ENCODE measurements around the gene DENND5A. TPM values are rescaled to one million over a fixed set of nuclear protein-coding genes. Genes with fewer than 3 reads are reported as not detected.

Gene DENND5A
- total RNA-seq, 1 experiment from 2014 or later: 44.6 TPM

DNA sequence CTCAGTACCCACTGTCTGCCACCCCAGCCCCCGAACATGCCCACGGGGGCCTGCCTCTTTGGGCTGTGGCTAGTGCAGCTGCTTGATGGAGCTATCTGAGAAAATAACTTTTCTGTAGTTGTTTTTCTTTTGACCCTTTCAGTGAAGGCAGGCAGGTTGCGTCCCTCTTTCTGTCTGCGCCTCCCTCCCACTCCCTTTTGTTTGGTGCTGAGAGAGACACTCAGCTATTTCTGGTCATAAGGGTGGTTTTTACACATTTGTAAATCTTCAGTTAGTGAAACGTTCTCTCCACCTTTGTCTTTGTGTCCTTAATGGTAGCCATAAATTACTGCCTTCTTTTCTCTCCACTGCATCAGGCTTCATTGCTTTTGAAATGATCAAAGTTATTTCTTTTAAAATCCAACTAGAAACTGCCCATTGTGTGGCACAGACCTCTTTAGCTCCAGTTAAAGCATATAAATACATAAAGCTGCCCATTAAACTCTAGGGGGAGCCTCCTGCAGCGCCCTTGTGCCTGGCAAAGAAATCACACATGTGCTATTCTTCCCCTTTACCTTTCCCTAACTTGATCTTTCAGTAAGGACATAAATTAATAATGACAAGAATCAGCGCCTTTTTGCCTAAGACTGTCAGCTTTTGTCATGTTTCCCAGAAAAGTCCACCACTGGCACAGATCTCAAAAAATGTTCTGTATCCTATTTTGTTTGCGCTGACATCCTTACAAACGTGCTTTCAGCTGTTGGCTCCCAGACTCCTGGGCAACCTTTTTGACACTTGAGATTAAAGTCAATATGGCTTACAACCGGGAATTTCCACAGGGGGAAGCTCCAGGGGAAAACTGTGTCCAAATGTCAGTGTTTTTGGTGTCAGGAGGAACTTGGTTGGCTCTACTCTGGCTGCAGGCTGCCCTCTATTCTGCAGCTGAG lies 172.0 kb downstream of the DENND5A start:
- H3K4me1 ChIP-seq (replicated peaks): no peaks in the 10 kb centered on the region; the same call in 1 of the 2 replicates
- H3K36me3 ChIP-seq: no peaks in the 10 kb centered on the region
- H3K4me3 ChIP-seq: no peak overlapping the region
- no peaks in the 10 kb centered on the region for H3K9me3 ChIP-seq (replicated peaks)
- DNase-seq (ENCODE audit: low read depth in 1 of 2, low spot score in 2 of 2): no peak
- peaks cover 9% of the 10 kb centered on the region; the same call in 1 of the 2 replicates for H3K27me3 ChIP-seq (replicated peaks)
- no peak overlapping the region for H3K27ac ChIP-seq

GRCh38 chr11:9092072-9092471 lies 173.1 kb downstream of the DENND5A start:
- H3K4me3 ChIP-seq: no peak overlapping the region
- DNase-seq (ENCODE audit: low read depth in 1 of 2, low spot score in 2 of 2): no peak
- peaks cover 9% of the 10 kb centered on the region; the same call in 1 of the 2 replicates for H3K27me3 ChIP-seq (replicated peaks)
- no peaks in the 10 kb centered on the region; the same call in 1 of the 2 replicates for H3K4me1 ChIP-seq (replicated peaks)
- H3K36me3 ChIP-seq: no peaks in the 10 kb centered on the region
- no peaks in the 10 kb centered on the region for H3K9me3 ChIP-seq (replicated peaks)
- H3K27ac ChIP-seq: no peak overlapping the region

- no peak for DNase-seq (ENCODE audit: low read depth in 1 of 2, low spot score in 2 of 2)
- no peaks in the 10 kb centered on the region; the same call in 1 of the 2 replicates for H3K4me1 ChIP-seq (replicated peaks)
- peaks cover 9% of the 10 kb centered on the region; the same call in 1 of the 2 replicates for H3K27me3 ChIP-seq (replicated peaks)
- H3K4me3 ChIP-seq: peak within 1 kb of the TSS; percentile 27
- no peaks in the 10 kb centered on the region for H3K9me3 ChIP-seq (replicated peaks)
- H3K27ac ChIP-seq: no peak within 1 kb of the TSS
- H3K36me3 ChIP-seq: no peaks in the 10 kb centered on the region
Observed at GRCh38 chr11:9091044-9091922, 173.9 kb downstream of the DENND5A start, which contains the start of gene SCUBE2. Gene SCUBE2 (minus strand): TSS chr11:9091599. CDS start chr11:9091528, 71 bp downstream.

DNA sequence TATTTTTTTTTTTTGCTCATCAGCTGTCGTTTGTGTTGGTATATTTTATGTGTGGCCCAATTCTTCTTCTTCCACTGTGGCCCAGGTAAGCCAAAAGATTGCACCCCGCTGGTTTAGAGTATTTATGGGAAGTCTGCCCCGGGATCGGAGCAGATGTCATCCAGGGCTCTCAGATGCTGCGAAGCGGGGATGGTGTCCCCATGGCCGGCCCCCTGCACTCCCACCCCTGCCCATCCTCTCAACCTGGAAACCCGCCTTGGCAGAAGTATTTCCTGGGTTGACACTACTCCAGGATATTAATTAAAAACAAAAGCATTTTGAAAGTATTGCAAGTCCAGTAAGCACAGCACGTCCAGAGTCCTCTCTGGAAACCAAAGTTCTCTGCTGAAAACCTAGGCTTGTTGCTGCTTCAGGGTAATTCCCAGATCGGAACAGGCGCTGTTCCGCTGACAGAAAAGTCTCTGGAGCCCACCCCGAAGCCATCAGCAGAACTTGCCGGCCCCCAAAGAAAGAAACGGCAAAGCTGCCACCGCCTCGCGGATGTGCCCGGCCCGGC lies 174.6 kb downstream of the DENND5A start:
- H3K27me3 ChIP-seq (replicated peaks): peaks cover 9% of the 10 kb centered on the region; the same call in 1 of the 2 replicates
- no peaks in the 10 kb centered on the region for H3K36me3 ChIP-seq
- DNase-seq (ENCODE audit: low read depth in 1 of 2, low spot score in 2 of 2): no peak
- H3K4me1 ChIP-seq (replicated peaks): no peaks in the 10 kb centered on the region; the same call in 1 of the 2 replicates
- peak overlapping the region; percentile 27 for H3K4me3 ChIP-seq
- H3K9me3 ChIP-seq (replicated peaks): no peaks in the 10 kb centered on the region
- H3K27ac ChIP-seq: no peak overlapping the region

DNA sequence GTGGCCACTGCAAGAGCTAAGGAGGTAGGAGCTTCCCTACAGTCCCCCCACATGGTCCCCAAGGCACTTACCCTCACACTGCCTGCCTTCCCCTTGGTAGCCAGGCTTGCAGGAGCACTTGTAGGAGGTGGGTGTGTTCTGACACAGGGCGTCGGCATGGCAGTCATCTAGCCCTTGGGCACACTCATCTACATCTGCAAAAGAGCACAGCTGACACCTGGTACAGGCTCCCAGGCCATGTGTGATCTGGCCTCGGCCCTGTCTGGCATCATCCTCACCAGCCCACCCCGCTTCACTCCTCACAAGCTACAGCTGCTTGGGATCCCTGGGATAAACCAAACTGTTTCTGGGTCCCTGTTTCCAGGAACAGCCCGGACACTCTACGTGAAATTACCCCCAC lies 175.5 kb downstream of the DENND5A start:
- no peak overlapping the region for H3K27ac ChIP-seq
- no peaks in the 10 kb centered on the region for H3K9me3 ChIP-seq (replicated peaks)
- H3K36me3 ChIP-seq: no peaks in the 10 kb centered on the region
- no peak overlapping the region for H3K4me3 ChIP-seq
- H3K27me3 ChIP-seq (replicated peaks): peaks cover 9% of the 10 kb centered on the region; the same call in 1 of the 2 replicates
- DNase-seq (ENCODE audit: low read depth in 1 of 2, low spot score in 2 of 2): no peak
- no peaks in the 10 kb centered on the region; the same call in 1 of the 2 replicates for H3K4me1 ChIP-seq (replicated peaks)

- H3K27me3 ChIP-seq (replicated peaks): peaks cover 9% of the 10 kb centered on the region; the same call in 1 of the 2 replicates
- H3K27ac ChIP-seq: no peak overlapping the region
- no peaks in the 10 kb centered on the region; the same call in 1 of the 2 replicates for H3K4me1 ChIP-seq (replicated peaks)
- DNase-seq (ENCODE audit: low read depth in 1 of 2, low spot score in 2 of 2): no peak
- H3K9me3 ChIP-seq (replicated peaks): no peaks in the 10 kb centered on the region
- H3K4me3 ChIP-seq: no peak overlapping the region
- no peaks in the 10 kb centered on the region for H3K36me3 ChIP-seq
Observed at GRCh38 chr11:9089061-9089460, 176.1 kb downstream of the DENND5A start.

Other genes with a start within 250 kb of the DENND5A start
- not detected in 2 replicates for gene SCUBE2, start 173.8 kb downstream of the DENND5A start, total RNA-seq (2014; rRNA removed; shearing (Covaris generic))
- gene TMEM41B, start 49.2 kb upstream of the DENND5A start, total RNA-seq (2014; rRNA removed; shearing (Covaris generic)): 27.2 and 30.3 TPM in 2 replicates
- gene IPO7, start 119.3 kb upstream of the DENND5A start, total RNA-seq (2014; rRNA removed; shearing (Covaris generic)): 31.0 and 49.2 TPM in 2 replicates
- gene ZNF143, start 195.7 kb upstream of the DENND5A start, total RNA-seq (2014; rRNA removed; shearing (Covaris generic)): 16.9 and 24.0 TPM in 2 replicates